GM18873 (cell line): ENCODE data around the gene WARS2.

Experiments used
- ATAC-seq: cut with Tn5 transposase; IDR thresholded peaks from one replicate; pipeline ENCODE4 v1.9.1; 2021; ENCODE audit warnings: mild to moderate bottlenecking, moderate library complexity, moderate number of reproducible peaks; ENCODE audit not compliant: unreplicated experiment, low FRiP score

Gene WARS2

DNA sequence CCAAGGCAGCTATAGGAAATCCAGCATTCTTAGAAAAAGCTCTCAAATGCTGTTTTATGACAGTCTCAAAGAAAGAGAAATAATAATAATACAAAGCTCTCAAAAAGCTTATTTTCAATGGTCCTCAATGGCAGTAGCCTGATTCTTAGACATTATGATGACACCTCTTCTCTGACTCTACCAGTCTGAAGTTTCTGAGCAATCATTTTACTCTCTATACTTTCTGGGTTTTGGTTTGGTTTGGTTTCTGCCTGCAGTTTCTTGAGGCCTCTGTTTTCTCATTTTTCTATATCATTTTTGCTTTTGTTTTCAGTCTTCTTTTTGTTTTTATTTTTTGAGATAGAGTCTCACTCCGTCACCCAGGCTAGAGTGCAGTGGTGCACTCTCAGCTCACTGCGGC is 102.1 kb downstream of the WARS2 start:
- ATAC-seq, result no peak

DNA sequence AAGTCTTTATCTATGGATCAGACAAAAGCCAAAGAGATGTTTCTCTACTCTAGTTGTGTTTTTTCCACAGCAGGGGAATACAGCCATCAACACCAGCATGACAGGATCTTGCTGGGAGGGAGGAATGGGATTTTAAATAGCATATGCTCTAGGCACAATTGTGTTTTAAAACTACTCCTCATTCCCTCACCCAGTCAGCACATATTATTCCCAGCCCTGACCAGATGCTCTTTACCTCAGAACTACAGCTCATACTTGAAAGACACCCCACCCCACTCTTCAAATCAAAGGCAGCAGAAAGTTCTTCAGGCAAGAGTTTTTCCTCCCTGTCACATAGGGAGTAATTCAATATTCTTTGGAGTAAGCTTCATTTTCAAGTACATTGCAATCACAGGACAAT is 106.1 kb downstream of the WARS2 start:
- no peak for ATAC-seq

DNA sequence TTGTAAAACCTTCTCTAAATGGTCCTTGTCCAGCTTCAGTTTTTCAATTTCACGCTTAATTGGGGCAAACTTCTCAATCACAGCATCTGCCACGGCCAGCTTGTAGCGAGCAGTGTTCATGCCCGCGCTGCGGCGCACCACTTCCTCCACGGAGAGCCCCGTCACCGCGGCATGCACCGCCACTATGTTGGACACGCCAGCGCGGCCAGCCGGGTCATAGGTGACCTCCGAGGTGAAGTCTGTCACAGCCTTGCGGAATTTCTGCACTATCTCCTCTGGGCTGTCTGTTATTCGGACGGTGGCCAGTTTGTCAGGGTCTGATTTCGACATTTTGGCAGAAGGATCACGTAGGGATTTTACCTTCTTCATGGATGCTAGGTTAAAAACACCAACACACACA is 107.5 kb downstream of the WARS2 start:
- ATAC-seq, result no peak

DNA sequence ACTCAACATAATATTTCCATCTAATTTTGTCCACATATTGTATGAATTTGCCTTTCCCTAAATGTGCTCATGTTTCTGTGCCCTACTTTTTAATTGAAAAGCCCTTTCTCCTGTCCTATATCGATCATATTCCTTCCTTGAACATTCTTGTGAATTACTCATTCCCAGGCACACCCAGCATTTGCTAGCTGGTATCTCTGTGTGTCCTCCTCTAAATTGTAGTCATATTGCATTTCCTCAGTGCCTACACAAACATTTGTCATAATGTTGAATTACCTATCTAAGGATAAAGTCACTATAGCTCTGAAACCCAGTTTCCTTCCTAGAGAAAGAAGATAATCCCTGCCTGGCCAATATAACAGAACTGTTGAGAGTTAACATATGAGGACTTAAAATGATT is 112.7 kb downstream of the WARS2 start:
- ATAC-seq, result no peak

DNA sequence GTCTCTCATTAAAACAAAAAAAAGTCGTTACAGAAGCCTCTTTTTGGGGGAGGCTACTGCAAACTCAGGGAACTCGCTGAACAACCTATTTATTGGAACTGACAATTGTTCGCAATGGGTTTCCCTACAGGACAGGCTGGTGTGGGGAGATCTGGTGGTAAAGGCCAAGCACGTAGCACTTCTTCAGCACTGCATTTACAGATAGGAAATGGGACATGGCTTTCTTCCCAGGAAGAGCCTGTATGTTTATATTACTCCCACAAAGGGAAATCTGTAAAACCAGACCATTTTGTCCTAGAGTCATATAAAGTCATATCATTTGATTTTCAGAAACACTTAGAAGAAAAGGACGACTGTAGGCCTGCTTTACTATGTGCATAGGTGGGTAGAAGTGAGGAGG is 113.5 kb downstream of the WARS2 start:
- no peak for ATAC-seq

DNA sequence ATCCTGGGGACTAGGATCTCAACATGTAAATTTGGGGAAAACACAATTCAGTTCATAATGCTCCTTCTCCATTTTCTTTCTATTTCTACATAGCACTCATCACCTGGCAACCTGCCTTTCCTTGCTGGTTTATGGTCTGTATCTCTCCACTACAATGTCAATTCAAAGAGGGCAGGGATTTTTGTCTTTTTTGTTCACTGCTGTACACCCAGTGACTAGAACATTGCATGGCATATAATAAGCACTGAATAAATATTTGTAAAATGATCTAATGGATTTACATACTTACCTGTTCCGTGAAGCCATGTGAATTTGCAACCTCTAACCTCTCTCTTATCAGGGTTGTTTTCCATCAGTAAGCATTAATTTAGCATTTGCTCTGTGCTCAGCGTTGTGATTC is 124.9 kb downstream of the WARS2 start:
- ATAC-seq, result no peak

DNA sequence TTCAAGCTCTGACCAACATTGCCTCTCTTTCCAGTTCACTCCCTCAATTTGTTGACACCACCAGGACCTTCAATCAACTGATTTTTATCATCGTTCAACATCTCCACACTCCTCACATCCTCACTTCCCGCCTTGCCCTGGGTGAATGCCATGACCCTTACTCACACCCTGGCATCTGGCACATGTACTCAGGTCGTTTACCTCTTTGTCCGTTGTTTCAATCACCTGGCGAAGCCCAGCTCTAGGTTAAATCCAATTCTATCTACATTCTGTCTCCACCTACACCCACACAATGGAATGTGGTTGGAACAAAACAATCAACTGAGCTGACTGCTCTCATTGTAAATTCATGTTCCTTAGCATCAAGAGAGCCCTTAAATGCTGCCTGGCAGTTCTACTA is 128.1 kb downstream of the WARS2 start:
- no peak for ATAC-seq

DNA sequence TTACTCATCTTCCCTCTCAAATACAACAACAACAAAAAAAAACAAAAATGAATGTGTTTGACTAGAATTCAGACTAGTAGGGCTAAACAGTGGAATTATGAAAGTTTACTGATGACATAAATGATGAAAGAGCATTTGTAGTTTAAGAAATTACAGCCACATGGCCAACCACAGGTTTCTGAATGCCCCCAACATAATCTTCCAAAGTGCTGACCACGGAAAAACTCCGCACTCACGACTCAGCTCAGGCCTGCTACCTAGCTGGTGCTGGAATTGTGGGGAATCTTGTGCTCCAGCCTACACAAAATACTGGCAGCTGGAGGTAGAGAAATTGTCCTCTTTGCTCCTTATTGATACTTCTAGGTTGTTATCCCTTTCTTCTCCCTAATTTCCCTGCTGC is 128.7 kb downstream of the WARS2 start:
- no peak for ATAC-seq

DNA sequence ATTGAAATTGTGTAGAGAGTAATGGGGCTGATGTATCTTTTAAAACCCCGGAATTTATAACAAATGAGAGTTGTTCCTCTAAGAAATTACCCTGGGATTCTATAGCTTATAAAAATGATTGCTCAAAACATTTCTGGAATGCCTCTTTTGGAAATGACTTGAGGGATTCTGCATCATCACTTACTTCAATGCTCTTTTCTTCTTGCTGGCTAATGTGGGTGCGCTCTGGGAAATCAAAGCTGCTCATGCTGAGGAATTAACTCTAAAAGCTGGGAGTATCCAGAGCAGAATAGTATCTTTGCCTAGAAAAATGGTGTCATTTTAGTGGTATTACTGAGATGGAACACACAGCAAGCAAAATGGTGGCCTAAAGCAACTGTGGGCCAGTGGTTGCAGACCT is 129.3 kb downstream of the WARS2 start:
- no peak for ATAC-seq

DNA sequence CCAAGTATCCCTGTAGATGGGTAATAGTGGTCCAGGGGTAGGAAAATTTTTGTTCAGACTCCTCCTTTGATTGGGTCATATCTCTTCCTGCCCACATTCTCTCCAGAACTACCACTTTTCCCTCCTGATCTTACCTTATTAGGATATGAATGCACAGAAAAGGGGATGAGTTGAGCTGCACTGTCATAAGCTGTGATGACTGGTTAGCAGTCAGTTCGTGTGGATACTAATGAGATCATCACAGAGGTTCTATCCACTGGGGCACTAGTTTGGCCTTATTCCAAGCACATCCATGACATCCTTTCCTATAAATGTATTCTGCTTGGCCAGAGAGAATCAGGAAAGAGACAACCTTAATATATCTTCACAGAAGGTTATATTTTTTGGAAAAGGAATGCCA is 130.3 kb downstream of the WARS2 start:
- ATAC-seq, result no peak

DNA sequence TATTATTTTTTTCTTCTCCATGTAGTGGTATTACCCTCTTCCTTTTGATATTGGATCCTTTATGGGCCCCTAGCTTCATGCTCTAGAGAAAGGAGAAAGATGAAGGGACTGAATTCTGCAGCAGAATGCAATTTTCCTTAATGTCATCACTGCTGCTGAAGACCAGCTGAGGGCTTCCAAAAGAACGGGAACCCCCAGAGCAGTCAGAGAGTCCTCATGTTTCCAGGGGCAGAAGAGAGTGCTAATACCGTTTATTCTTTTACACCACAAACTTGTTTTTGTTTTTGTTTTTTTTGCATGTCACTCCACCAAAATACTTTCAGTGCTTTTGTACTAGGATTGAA is 131.2 kb downstream of the WARS2 start:
- ATAC-seq, result no peak

DNA sequence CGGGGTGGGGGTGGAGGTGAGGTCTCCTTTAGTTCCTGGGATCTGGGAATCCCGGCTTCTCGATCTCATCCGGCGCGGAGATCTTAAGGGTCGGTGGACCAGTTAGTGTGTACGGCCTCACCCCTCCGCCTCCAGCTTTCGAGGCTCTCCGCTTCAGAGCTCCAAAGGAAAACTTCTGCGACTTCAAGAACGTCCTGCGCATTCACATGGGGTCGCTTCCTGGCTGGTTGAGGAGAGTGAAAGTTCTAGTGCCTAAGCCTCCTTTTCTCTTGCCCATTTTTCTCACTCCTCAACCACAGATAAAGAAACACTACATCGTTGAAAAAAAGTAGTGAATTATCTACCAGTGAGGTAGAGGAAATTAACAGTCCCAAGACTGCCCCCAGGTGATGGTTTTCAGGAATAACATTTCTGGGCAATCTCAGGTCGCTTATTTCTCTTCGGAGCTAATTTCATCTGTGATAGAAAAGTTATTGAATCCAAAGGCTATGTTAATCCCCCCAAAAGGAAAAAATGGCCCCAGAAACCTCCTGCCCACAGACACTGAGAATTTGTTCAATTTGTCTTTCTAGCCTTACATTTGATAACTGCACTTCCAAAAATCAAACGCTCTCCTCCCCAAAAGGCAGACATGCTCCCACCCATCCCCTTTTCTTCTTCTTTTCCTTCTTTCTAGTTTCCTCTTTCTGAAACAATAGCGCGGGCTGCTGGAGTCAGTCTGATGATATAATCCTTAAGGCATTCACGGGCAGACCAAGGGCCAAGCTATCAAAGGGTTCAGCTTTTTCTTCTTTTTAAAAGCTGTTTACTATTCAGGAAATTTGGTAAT is 131.8 kb downstream of the WARS2 start:
- no peak for ATAC-seq

DNA sequence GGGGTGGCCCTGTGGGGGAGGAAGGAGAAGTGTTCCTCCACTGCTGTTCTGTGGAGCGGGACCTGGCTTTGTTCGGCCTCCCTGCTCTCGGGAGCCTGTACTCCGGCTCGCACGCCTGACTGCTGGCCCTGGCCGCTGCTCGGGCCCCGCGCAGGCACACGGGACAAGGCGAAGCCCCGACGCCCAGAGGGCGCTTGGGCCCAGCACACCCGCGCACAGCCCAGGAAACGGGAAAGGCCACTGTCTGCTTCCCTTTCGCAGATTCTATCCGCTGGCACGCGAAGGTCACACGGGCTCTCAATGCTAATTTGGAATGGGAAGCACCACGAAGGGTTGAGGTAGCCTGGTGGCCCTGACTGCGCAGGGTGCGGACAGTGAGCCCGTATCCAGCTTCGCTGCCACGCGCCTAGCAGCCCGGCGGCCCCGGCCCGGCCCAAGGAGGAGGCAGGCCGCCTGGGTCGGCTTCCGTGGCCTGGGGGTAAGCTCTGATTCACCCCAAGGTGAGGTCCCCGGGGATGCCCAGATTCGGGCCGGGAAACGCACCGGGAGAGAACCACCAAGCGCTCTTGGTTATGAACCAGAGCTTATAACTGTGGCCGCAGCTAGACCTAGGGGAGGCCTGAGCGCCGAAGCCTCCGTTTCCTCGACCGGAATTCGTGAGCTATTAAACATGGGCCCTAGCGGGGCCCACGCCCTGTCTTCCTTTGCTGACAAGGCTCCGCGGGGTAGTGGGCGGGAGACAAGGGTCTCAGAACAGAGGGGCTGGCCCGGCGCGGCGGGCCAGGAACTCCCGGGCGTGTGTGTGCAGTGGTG is 132.6 kb downstream of the WARS2 start:
- no peak for ATAC-seq

DNA sequence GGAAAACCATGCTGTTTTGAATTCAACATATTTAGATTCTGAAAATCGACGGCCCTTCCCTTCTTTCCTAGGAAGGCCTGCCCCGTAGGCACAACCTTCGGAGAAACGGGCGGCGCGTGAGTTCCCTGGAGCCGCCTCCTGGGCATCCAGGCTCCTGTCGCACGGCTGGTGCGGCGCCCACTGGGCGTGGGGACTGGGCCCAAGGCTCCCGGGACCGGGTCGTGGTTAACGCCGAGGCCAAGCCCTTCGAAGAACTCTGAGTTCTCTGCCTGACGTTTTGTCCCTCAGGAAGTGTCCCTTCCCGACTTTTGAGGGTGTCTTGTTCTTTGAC is 133.1 kb downstream of the WARS2 start:
- no peak for ATAC-seq

DNA sequence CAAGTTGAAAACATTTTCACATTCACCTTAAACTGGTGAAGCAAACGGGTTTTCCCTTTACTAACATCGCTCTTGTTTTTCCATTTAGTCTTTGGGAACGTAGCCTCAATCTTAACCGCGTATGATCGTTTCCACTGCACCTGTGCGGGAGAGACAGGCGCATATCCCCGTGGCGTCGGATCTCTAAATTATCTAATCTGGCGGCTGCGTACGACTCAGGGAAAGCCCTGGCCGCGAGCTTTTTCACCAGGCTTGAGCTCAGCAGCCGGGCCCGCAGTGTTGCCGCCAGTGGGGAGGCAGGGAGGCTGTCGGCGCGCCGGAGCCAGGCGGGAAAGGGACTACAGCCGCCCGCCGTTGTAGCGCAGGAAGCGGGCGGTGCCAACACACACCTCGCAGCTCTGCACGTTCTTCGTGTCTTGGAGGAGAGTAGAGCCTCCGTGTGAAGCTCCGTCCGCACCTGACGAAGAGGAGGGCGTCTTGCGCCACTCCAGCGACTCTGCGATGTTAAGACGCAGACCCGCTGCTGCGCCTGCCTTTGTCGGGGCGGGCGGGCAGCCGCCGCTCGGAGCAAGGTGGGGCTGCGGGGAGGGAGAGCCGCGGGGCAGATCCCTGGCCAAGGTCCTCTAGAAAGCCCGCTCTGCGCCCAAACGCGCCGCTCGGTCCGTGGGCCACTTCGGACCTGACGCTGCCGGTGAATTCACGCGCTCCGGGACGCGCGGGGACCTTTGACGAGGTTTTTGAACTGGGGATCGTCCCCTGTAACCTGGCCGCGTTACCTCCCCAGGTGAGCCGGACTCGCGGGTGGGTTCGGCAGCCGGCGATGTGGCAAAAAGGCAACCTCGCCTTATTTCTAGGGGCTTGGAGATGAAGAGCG is 133.8 kb downstream of the WARS2 start:
- no peak for ATAC-seq

DNA sequence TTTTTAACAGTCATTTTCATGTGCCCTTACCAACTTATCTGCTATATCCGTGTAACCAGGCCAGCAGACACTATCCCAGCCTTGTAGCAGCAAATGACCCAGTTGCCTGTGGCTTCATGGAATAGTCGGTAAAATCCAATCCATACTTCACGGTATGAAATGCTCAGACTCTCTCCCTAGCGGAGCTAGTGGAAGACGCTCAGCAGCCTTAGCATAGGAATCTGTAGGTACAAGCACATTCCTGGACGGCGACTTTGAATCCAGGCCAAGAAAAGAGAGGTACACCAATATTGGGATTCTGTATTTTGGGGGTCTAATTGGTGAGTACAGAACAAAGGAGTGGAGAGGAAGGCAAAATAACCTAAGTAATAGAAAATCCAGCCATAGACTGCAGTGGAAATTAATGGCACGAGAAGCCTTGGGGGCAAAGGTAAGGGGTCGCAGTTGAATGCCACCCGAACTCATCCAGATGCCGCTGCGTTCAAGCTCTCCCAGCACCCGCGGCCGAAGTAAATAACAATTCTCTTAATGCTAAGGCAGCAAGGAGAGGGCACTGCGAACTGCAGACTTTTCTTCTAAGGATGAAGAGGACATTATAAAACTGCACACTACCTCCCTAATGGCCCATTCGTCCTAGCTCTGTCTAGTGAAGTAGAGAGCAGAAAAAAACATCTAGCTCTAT is 134.6 kb downstream of the WARS2 start:
- ATAC-seq, result no peak

DNA sequence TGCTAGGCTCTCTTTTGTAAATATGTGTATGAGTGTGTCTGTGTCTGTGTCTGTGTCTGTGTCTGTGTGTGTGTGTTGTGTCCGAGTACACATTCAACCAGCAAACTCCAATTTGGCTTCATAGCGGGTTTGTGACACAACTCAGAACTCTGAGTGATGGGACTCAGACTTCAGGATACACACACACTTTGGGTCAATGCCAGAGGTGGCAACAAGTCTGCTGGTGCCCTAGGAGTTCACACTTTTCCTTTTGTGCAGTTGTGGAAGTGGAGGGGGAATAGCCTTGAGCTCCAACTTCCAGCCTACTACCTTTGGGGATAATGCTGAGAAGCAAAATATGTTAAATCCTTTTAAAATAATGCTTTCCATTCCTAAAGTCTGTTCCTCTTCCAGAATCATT is 135.7 kb downstream of the WARS2 start:
- no peak for ATAC-seq

DNA sequence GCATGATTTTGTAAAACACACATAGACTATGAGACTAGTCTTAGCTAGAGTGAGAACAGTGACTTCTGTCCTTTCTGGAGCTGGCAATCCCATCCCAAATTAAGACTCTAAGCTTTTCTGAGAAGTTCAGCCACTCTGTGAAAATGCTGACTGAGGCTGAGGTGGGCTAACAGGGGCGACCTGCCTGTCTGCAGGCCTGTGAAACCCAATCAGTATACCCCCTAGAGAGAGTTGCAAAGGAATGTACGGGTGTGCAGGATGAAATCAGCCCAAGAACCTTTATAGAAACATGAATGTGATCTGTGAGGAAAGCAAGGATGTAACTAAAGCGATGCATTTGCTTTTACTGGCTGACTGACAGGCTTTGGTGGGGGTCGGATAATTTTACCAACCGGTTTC is 136.3 kb downstream of the WARS2 start:
- no peak for ATAC-seq

DNA sequence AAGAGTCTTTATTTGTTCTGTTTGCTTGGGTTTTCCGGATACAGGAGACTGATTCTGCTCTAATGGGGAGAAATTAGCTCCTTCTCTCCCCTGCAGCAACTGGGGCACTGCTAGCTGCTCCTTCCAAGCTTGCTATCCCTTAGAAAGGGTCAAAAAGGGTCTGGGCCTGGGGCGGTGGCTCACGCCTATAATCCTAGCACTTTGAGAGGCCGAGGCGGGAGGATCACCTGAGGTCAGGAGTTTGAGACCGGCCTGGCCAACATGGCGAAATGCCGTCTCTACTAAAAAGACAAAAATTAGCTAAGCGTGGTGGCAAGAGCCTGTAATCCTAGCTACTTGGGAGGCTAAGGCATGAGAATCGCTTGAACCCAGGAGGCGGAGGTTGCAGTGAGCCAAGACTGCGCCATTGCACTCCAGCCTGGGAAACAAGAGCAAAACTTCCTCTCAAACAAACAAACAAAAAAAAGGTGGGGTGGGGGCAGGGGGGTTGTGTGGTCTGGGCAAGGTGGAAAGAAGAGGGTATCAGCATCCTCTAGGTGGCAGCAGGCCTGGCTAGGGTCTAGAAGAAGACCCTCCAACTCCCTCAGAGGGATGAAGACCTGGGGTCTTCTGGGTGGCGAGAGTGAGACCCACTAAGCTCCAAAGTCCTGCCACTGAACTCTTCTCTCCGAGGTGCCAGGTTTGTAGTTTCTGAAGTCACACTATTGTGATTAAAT is 136.9 kb downstream of the WARS2 start:
- no peak for ATAC-seq
